Astrocyte (in vitro differentiated cells and primary cell): ENCODE measurements around the gene FMO1.

Experiments used
- EZH2 ChIP-seq: IDR thresholded peaks from 2 replicates; pipeline ENCODE4 v1.6.1; 2012; ENCODE audit warnings: mild to moderate bottlenecking, low read length, inconsistent platforms; ENCODE audit not compliant: insufficient read depth
- TF ChIP-seq, protein P1 (sequence below): IDR thresholded peaks from 2 replicates; pipeline ENCODE4 v1.5.1; 2011; ENCODE audit warnings: low read depth, mild to moderate bottlenecking, inconsistent platforms, low read length, moderate library complexity; ENCODE audit not compliant: insufficient read depth

GRCh38 chr1:171295821-171296220 is 47.5 kb downstream of the FMO1 start:
- TF ChIP-seq, protein P1, sequence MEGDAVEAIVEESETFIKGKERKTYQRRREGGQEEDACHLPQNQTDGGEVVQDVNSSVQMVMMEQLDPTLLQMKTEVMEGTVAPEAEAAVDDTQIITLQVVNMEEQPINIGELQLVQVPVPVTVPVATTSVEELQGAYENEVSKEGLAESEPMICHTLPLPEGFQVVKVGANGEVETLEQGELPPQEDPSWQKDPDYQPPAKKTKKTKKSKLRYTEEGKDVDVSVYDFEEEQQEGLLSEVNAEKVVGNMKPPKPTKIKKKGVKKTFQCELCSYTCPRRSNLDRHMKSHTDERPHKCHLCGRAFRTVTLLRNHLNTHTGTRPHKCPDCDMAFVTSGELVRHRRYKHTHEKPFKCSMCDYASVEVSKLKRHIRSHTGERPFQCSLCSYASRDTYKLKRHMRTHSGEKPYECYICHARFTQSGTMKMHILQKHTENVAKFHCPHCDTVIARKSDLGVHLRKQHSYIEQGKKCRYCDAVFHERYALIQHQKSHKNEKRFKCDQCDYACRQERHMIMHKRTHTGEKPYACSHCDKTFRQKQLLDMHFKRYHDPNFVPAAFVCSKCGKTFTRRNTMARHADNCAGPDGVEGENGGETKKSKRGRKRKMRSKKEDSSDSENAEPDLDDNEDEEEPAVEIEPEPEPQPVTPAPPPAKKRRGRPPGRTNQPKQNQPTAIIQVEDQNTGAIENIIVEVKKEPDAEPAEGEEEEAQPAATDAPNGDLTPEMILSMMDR: no peak
- TF ChIP-seq EZH2: no peak
